ENCODE measurements around the gene MOB3B. TPM values are rescaled to one million over a fixed set of nuclear protein-coding genes. Genes with fewer than 3 reads are reported as not detected.

MOB3B gene
- total RNA-seq, 3 donors from 2014 or later = 12.8 to 19.3 (median 13.1) TPM

DNA sequence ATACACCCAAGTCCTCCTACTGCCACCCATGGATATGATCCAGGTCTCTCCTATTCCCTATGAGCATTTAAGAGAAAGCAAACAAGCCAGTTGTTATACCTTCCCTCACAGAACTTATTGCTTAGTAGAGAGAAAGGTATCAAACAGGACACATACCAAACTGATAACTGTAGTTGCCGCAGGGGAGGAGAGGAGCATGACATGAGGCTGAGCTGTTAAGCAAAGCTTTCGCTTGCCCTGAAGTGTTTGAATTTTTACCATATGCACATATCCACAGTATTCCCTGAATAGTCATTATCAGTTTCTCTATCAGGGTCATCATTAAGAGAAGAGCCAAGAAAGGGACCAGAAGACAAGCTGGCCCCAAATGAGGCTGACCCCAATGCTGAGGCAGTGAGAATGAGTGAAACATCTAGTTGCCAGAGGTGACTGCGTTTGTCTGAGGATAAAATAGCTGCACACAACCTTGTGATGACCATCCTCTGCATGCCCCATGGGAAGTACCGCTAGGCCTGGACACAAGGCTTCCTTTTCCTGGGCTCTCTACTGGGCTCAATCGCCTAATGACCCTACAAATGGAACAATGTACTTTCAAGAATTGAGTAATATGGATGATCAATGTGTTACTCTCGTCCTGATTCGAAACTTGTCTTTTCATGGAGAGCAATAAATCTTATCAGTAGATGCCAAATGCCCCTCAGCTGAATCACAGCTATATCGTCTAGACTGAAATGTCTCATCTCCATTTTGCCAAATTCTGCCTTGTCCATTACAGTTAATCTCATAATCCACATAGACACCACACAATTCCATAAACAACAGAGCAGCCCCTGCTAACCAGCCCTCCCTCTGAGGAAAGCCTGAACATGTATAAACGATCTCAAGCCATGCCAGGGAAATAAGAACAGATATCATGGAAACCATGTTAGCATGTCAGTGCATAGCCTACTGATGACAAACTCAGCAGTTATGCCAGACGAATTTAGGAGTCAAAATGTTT is 9.8 kb downstream of the MOB3B start:
- no peaks in the 10 kb centered on the region for H3K9me3 ChIP-seq
- no peak overlapping the region for H3K27ac ChIP-seq
- no peaks in the 10 kb centered on the region for H3K27me3 ChIP-seq
- no peak overlapping the region for H3K4me3 ChIP-seq
- H3K36me3 ChIP-seq = no peaks in the 10 kb centered on the region
- intact Hi-C loops (cut with DNase I; ENCODE audit: low total_unique reads) = no loop called here
- no peak for TF ChIP-seq POLR2AphosphoS5 (IDR thresholded peaks at IDR 0.05)
- TF ChIP-seq POLR2A (IDR thresholded peaks at IDR 0.05) = no peak
- TF ChIP-seq, protein P1, sequence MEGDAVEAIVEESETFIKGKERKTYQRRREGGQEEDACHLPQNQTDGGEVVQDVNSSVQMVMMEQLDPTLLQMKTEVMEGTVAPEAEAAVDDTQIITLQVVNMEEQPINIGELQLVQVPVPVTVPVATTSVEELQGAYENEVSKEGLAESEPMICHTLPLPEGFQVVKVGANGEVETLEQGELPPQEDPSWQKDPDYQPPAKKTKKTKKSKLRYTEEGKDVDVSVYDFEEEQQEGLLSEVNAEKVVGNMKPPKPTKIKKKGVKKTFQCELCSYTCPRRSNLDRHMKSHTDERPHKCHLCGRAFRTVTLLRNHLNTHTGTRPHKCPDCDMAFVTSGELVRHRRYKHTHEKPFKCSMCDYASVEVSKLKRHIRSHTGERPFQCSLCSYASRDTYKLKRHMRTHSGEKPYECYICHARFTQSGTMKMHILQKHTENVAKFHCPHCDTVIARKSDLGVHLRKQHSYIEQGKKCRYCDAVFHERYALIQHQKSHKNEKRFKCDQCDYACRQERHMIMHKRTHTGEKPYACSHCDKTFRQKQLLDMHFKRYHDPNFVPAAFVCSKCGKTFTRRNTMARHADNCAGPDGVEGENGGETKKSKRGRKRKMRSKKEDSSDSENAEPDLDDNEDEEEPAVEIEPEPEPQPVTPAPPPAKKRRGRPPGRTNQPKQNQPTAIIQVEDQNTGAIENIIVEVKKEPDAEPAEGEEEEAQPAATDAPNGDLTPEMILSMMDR (IDR thresholded peaks at IDR 0.05) = no peak
- DNase-seq (ENCODE audit: low spot score in 2 of 2) = no peak
- H3K4me1 ChIP-seq = no peaks in the 10 kb centered on the region

DNA sequence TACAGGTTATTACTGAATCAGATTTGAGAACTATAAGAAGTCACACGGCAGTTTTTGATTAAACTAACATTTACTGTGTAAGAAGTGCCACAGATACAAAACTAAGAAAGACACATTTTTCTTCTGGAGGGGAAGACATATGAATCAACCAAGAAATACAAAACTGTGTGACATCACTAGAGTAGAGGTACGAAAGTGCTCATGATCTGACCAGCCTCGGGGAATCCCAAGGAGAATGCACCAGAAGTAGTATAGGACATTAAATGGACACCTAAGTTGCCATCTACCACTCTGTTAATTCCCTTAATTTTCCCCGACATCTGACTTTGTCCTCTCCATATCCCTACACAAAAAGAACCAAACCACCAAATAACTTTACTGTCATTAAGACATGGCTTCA is 10.8 kb downstream of the MOB3B start:
- no peak for TF ChIP-seq POLR2A (IDR thresholded peaks at IDR 0.05)
- TF ChIP-seq, protein P1 (IDR thresholded peaks at IDR 0.05) = no peak
- no peak for TF ChIP-seq POLR2AphosphoS5 (IDR thresholded peaks at IDR 0.05)
- intact Hi-C loops (cut with DNase I; ENCODE audit: low total_unique reads) = no loop called here

DNA sequence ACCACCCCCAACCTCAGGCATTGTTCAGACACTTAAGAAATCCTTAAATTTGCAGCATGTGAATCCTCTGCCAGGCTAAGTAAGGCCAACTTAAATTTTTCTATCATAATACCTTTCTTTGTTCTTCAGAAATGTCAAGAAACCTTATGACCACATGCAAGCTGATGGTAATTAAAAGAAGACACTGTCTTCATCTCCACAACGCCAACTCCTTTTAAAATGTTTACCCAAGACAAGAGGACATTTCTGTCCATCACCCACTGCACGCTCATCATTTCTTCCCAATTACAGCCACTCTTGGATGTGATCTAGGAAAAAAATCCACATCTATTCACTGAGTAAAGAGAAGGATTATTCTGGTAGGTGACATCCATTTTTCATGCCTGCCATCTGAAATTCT is 11.6 kb downstream of the MOB3B start:
- H3K36me3 ChIP-seq = no peaks in the 10 kb centered on the region

More for the DNA sequence above, 10.8 kb downstream of the MOB3B start:
- Histone ChIP-seq H3K27ac (no peak overlapping the region), H3K4me1 (no peaks in the 10 kb centered on the region), H3K4me3 (no peak overlapping the region), H3K27me3 (no peaks in the 10 kb centered on the region), H3K36me3 (no peaks in the 10 kb centered on the region), H3K9me3 (no peaks in the 10 kb centered on the region)
- DNase-seq (ENCODE audit: low spot score in 2 of 2) = no peak

DNA sequence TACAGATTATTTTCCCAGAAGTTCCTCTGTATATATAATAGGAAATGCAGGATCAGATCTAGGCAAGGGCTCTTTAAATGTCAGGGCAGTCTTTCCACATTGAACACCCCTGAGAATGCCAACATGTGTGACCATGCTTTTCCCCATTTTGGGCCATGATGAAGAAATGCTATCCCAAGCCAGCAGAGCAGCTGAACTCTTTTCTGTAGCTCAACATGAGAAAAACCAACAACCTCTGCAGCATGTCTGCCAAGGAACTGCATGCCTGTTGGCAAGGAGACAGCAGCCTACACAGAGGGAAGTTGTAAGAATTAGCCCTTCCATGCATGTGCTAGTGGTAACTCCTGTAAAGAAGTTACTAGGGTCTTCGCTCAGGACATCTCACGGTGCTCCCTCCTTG is 15.1 kb downstream of the MOB3B start:
- Histone ChIP-seq H3K4me1 (no peaks in the 10 kb centered on the region), H3K36me3 (no peaks in the 10 kb centered on the region), H3K4me3 (no peak overlapping the region), H3K9me3 (no peaks in the 10 kb centered on the region), H3K27me3 (no peaks in the 10 kb centered on the region), H3K27ac (no peak overlapping the region)
- TF ChIP-seq POLR2AphosphoS5 (IDR thresholded peaks at IDR 0.05) (no peak), POLR2A (IDR thresholded peaks at IDR 0.05) (no peak)
- TF ChIP-seq, protein P1 (IDR thresholded peaks at IDR 0.05) = no peak
- no peak for DNase-seq (ENCODE audit: low spot score in 2 of 2)
- intact Hi-C loops (cut with DNase I; ENCODE audit: low total_unique reads) = no loop called here

More for the DNA sequence above, 11.6 kb downstream of the MOB3B start:
- intact Hi-C loops (cut with DNase I; ENCODE audit: low total_unique reads) = no loop called here
- no peaks in the 10 kb centered on the region for H3K9me3 ChIP-seq
- TF ChIP-seq POLR2A (IDR thresholded peaks at IDR 0.05) = no peak
- TF ChIP-seq POLR2AphosphoS5 (IDR thresholded peaks at IDR 0.05) = no peak
- TF ChIP-seq, protein P1 (IDR thresholded peaks at IDR 0.05) = no peak
- H3K4me3 ChIP-seq = no peak overlapping the region
- DNase-seq (ENCODE audit: low spot score in 2 of 2) = no peak
- peak overlapping the region; percentile 4 to 5 for H3K27ac ChIP-seq
- no peaks in the 10 kb centered on the region for H3K4me1 ChIP-seq
- H3K27me3 ChIP-seq = no peaks in the 10 kb centered on the region

DNA sequence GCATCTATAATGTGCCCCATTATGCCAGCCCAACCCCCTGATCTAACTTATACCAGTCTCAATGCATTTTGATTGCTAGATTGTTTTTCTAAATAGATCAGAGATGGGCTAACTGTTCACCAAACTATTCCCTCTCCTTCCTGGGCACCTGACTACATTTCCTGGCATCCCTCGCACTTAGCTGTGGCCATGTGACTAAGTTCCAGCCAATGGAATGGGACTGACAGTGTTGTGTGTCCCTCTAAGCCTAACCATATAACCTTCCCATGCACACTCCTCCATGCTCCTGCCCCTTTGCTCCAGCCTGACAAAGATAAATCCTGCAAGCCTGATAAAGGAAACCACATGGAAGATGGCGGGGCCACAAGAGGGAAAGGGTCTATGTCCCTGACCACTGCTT is 17.8 kb downstream of the MOB3B start:
- H3K27me3 ChIP-seq = no peaks in the 10 kb centered on the region
- intact Hi-C loops (cut with DNase I; ENCODE audit: low total_unique reads) = no loop called here
- DNase-seq (ENCODE audit: low spot score in 2 of 2) = no peak
- no peaks in the 10 kb centered on the region for H3K9me3 ChIP-seq
- no peaks in the 10 kb centered on the region for H3K4me1 ChIP-seq
- H3K36me3 ChIP-seq = no peaks in the 10 kb centered on the region
- no peak overlapping the region for H3K4me3 ChIP-seq
- H3K27ac ChIP-seq = no peak overlapping the region
- TF ChIP-seq POLR2A (IDR thresholded peaks at IDR 0.05) (no peak), POLR2AphosphoS5 (IDR thresholded peaks at IDR 0.05) (no peak)
- TF ChIP-seq, protein P1 (IDR thresholded peaks at IDR 0.05) = no peak
